GM21529 (cell line): Measurements from ENCODE around the gene SRCIN1.

Experiments
- ATAC-seq: cut with Tn5 transposase; IDR thresholded peaks from one replicate; pipeline ENCODE4 v1.9.1; 2021; ENCODE audit not compliant: unreplicated experiment

The SRCIN1 gene

DNA sequence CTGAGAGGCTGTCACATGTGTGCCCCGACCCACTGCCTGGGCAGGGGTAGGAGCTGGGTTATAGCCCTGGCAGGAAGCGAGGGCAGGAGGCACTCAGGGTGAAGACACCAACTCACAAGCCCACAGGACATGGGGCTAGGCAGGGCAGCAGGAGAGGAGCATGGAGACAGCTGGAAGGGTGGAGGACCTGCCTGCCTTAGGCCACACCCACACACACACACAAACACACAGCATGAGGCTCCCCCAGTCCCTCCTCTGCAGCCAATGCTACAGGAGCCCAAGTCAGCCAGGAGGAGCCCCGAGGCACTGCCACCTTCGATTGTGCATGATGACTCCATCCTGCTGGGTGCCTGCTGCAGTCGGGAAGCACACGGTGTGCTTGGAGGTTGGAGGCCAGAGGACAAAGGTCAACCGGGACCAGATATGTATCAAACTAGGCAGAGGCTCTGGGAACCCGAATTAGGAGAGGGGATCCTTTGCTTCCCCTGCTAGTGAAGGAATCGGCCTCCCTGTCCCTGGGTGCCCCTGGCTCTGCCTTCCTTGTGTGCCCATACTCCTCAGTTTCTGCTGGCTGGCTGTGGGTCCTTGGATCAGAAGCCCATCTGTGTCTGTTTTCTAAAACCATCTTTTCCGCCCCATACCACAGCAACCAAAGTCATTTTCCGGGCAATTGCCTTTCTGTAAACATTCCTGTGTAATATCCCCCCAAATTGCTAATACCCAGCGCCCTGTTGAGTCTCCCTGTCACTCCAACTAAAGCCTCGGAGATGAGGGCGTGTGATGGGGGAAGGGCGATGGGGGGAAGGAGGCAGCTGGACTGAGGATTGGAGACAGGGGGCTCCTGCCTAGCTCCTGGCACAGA is 20.5 kb downstream of the SRCIN1 start:
- ATAC-seq = no peak

- no peak for ATAC-seq
Observed at GRCh38 chr17:38584350-38584925, 21.3 kb downstream of the SRCIN1 start.

DNA sequence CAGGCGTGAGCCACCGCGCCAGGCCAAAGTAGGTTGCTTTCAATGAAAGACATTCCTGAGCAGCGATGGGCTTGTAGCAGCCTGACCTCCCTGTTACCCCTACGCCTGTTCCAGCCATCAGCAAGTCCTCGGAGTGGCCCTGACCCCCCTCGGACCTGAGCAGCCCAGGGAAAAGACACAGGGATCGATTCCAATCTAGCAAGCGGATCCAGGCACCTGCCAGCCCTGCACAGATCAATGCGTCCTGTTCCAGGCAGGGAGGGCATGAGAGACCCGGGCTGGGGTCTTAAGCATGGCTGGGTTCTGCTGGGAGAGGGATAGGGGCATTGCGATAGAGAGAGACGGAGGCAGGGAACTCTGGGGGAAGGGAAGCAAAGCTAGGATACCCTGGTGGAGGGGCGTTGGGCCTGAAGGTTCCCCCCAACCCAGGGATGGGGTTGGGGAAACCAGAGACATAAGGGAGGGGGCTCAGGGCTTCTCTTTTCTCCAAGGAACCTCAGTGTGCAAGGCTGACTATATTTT is 21.9 kb downstream of the SRCIN1 start:
- no peak for ATAC-seq

- no peak for ATAC-seq
Observed at GRCh38 chr17:38583176-38583575, 22.6 kb downstream of the SRCIN1 start.

DNA sequence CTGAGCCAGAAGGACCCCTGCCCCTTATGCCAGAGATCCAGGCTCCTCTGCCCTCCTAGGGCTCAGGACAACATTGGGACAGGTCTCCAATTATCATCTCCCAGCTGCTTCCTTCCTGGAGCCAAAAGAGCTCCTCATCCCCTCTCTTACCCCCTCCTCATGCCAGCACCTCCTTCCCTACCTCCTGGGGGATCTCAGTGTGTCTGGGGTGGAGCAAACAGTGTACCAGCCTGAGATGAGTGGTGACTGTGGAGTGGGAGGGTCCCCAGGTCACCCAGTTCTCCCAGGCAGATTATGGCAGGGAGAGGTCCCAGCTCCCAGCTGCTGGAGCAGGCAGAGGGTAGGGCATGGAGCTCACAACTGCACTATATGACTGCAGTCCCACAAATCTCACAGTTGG is 23.7 kb downstream of the SRCIN1 start:
- ATAC-seq = no peak

- ATAC-seq = no peak
Observed at GRCh38 chr17:38579934-38580333, 25.8 kb downstream of the SRCIN1 start.

- ATAC-seq = no peak
Observed at GRCh38 chr17:38579083-38579480, 26.7 kb downstream of the SRCIN1 start.

- ATAC-seq = no peak
Observed at GRCh38 chr17:38578229-38579082, 27.3 kb downstream of the SRCIN1 start.

DNA sequence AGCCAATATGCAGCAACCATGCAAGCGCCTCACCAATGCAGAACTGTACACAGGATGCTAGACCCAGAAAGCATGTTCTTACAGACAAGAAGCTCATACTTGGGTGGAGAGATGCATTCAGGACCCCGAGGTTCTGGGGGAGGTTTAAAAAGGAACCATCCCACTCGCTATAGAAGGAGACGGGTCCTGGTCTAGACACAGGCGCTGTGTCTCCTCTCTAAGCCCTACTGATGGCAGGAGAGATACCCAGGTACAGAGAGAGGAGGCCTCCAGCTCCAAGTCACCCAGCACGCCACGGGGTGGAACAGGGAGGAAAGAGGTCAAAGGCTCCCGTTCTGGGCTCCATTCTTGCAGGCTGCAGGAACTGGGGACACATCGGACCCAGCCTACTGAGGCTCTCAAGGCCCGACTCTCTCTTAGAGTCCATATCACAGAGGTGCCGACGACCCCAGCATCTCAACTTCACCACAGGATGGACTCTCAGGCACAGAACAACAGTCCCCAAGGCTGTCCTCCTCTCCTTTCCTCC is 28.0 kb downstream of the SRCIN1 start:
- no peak for ATAC-seq

DNA sequence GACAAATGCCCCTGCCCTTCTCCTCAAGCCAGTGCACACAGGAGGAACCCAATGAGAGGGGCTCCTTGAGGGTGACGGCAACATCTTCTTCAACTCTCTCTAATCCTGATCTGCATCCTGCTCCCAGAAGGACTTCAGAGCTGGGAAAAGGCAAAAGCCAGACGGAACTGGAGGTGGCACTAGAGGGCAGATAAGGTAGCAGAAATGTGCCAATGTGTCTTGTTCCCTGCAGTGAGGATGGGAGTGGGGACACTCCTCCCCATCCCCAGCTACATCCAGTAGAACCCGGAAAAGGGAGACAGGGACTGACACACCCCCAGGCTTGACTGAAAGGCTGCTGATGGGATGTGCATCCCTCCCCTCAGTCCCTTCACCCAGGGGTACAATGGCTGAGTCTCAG is 28.5 kb downstream of the SRCIN1 start:
- ATAC-seq = no peak

DNA sequence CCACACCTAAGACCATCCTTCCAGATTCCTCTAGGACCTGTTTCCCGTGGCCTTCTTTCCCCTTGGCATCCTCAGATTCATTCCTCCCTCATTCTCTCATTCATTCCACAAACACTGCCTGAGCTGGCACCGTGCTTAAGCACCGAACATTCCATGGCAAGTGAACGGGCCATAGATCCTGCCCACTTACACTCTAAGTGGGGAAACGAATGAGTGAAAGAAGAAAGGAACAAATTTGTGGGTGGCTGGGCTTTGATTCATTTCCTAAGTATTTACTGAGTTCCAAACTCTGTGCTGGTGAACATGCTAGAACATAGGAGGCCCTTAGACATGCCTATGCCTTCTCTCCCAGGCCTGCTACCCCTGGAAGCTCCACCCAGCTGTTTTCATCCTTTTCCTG is 30.0 kb downstream of the SRCIN1 start:
- no peak for ATAC-seq

DNA sequence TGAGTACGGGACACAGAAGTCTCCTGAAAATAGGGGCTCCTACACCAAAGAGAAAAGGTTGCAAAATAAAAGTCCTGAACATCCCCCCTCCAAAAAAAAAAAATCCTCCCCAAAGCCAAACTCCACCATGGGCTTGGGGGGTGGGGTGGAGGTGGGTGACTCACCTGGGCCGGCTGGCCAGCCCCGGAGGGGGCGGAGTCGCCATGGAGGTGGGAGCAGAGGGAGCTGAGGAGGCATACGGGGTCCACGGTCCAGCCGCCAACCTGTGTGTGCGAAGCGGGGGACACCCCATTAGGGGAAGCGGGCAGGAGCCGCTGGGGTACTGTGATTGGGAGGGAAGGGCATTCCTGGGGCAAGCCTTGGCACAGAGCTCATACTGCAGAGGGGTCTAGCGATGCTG is 31.0 kb downstream of the SRCIN1 start:
- ATAC-seq = no peak

DNA sequence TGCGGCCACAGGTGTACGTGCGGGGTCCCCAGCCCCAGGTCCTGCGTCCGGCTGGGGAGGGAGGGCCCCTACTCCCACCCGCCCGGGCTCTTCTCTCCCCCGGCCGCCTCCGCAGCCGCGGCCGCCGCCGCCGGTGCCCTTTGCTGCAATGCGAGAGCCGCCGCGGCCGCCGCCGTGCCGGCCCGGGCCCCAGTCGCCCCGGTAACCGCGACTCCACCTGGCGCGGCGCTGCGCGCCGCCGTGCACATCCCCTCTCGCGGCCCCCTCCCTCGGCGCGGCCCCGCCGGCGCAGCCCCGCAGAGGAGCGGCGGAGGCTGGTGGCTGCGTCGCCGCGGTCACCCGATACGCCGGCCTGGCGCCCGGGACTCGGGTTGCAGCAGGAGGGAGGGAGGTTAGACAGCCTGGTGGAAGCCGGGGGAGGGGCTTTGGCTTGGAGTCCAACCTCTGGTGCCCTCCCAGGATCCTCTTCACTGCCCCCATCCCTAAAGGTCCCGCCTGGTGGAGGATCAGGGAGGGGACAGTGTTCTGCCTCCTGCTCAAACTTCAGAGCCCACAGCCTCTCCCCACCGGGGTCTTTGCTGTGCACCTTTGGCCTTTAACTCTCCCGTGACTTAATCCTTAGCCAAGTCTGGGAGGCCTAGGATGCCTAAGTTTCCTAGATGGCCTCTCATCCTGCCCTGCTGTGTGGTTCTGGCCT is 32.9 kb downstream of the SRCIN1 start:
- ATAC-seq = no peak

GRCh38 chr17:38571833-38572668 is 33.7 kb downstream of the SRCIN1 start:
- ATAC-seq = no peak

DNA sequence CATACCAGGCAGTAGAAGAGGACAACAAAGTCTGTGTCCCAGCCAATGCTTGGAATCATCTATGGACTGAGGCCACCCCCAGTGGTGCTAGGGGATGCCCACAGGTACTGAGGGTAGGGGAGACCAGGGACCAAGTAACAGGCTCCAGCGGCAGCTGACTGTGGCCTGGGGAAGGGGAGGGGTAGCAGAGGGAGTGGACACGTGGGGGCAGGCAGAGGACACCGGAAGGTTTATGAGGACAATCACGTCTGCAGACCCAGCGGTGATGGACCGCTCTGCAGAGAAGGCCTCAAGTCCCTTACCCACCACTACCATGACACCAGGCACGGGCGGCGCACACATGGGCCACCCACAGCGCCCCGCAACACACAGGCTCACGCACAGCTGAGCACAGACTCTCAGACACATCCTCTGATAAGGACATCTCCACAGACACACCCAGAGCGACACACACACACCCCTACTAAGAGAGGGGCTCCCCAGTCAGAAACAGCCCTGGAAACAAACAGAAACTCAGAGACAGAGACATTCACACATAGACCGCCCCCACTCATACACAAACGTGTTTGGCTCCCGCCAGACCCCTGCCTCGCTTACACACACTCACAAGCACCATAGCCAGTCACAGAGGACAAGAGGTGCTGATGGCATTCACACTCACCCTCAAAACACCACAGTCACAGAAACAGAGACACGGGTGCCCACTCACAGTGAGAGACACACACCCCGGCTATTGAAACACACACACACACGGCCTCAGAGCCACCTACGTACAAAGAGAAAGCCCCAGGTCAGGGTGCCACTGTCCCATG is 35.8 kb downstream of the SRCIN1 start:
- ATAC-seq = no peak

DNA sequence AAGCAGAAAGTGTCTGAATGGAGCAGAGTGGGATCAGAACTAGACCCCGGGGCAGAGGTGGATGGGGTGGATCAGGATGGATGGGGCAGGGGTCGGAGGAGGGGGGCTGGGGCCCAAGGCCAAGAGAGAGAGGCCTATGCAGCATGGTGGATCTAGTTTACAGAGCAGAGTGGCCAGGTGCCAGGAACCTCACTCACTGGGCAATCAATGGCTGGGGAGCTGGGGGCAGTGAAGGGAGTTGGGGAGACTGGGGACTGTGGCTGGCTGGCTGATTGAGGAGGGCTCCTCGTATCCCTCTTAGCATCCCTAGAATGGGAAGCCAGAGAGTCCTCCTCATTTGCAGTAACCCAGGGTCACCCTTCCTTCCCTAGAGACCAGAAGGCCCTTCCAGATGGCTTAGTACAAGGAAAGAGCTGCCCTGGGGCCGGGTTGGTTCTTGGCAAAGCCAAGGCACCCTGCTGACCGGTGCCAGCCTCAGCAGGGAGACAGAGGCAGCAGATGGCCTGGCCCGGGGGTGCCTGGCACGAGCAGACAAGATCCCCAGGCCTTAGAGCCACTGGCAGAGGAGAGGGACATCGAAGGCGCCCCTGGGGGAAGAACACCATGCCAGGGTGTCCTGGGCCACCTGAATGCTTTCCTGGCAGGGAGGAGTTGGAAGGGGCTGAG is 36.8 kb downstream of the SRCIN1 start:
- no peak for ATAC-seq

GRCh38 chr17:38568274-38568673 is 37.5 kb downstream of the SRCIN1 start:
- no peak for ATAC-seq

GRCh38 chr17:38567350-38567749 is 38.4 kb downstream of the SRCIN1 start:
- ATAC-seq = no peak
